ENCODE results near the gene OR2V1. TPM values are rescaled to one million over a fixed set of nuclear protein-coding genes. Genes with fewer than 3 reads are reported as not detected.
"Not testable (repeated sequence)": the region's sequence is repeated elsewhere in the genome, so short reads cannot be mapped to it uniquely, and the experiment has no call there.

OR2V1 gene
- total RNA-seq, 2 donors from 2014 or later: not detected

DNA sequence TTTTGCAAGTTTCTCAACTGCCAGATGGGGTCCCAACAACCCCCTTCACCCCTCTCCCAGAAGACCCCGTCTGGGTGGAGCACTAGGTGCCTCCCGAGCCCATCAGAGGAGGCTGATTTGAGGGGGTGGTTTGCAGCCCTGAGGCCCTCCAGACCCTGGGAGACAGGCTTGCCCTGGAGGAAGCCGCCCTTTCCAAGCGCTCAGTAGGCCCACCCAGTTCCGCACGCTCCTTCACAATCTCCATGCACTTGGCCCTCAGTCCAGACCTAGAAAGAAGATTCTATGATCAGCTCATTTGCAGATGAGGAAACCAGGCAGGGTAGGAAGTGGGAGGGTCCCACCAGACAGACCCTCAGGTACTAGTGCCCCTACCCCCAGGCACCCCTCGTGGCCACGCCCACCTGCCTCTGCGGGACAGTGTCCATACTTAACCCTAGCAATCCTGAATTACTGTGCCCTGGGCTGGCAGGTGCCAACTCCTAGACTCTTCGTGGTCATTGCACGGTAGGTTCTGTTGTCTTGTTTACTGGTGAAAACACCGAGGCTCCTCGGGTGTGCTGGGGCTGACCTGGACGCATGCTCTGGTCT lies 22.3 kb downstream of the OR2V1 start:
- H3K36me3 ChIP-seq: no peaks in the 10 kb centered on the region
- no peak for DNase-seq (ENCODE audit: low spot score)
- no peak for TF ChIP-seq POLR2A (IDR thresholded peaks at IDR 0.05)
- TF ChIP-seq, protein P1, sequence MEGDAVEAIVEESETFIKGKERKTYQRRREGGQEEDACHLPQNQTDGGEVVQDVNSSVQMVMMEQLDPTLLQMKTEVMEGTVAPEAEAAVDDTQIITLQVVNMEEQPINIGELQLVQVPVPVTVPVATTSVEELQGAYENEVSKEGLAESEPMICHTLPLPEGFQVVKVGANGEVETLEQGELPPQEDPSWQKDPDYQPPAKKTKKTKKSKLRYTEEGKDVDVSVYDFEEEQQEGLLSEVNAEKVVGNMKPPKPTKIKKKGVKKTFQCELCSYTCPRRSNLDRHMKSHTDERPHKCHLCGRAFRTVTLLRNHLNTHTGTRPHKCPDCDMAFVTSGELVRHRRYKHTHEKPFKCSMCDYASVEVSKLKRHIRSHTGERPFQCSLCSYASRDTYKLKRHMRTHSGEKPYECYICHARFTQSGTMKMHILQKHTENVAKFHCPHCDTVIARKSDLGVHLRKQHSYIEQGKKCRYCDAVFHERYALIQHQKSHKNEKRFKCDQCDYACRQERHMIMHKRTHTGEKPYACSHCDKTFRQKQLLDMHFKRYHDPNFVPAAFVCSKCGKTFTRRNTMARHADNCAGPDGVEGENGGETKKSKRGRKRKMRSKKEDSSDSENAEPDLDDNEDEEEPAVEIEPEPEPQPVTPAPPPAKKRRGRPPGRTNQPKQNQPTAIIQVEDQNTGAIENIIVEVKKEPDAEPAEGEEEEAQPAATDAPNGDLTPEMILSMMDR (IDR thresholded peaks at IDR 0.05): no peak
- no peak for TF ChIP-seq POLR2AphosphoS5 (IDR thresholded peaks at IDR 0.05)
- 78% methylated on average over 14 of the region's 14 CpGs for WGBS
- H3K27me3 ChIP-seq (replicated peaks; ENCODE audit: insufficient read depth): peaks cover 4% of the 10 kb centered on the region
- no peak overlapping the region for H3K4me3 ChIP-seq
- no peaks in the 10 kb centered on the region for H3K9me3 ChIP-seq
- H3K27ac ChIP-seq: no peak overlapping the region
- intact Hi-C loops (cut with DNase I): no loop called here
- no peaks in the 10 kb centered on the region for H3K4me1 ChIP-seq (replicated peaks)

DNA sequence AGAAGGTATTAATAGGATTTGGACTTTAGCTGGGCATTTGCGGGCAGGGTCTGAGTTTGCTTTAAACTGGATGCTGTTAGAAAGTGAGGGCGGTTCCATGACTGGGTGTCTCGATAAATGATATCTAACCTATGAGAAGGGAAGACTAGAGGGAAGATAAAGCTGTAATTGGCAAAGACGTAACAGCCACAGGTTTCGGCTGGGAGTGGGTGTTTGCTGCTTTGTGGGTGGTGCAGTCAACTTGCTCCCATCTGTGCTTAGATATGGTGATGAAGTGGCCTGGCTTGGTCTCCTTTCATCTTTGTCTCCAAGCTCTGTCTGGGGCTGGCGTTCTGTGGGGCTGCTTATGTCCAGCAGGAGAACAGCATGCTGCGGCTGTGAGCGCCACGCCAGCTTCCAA lies 23.3 kb downstream of the OR2V1 start:
- peaks cover 1% of the 10 kb centered on the region for H3K27me3 ChIP-seq (replicated peaks; ENCODE audit: insufficient read depth)
- H3K9me3 ChIP-seq: no peaks in the 10 kb centered on the region
- WGBS: 72% methylated on average over 9 of the region's 9 CpGs
- H3K4me3 ChIP-seq: no peak overlapping the region
- H3K4me1 ChIP-seq (replicated peaks): no peaks in the 10 kb centered on the region
- DNase-seq (ENCODE audit: low spot score): no peak
- no peak overlapping the region for H3K27ac ChIP-seq
- intact Hi-C loops (cut with DNase I): no loop called here
- H3K36me3 ChIP-seq: no peaks in the 10 kb centered on the region
- no peak for TF ChIP-seq POLR2A (IDR thresholded peaks at IDR 0.05)
- TF ChIP-seq POLR2AphosphoS5 (IDR thresholded peaks at IDR 0.05): no peak
- TF ChIP-seq, protein P1 (IDR thresholded peaks at IDR 0.05): no peak

DNA sequence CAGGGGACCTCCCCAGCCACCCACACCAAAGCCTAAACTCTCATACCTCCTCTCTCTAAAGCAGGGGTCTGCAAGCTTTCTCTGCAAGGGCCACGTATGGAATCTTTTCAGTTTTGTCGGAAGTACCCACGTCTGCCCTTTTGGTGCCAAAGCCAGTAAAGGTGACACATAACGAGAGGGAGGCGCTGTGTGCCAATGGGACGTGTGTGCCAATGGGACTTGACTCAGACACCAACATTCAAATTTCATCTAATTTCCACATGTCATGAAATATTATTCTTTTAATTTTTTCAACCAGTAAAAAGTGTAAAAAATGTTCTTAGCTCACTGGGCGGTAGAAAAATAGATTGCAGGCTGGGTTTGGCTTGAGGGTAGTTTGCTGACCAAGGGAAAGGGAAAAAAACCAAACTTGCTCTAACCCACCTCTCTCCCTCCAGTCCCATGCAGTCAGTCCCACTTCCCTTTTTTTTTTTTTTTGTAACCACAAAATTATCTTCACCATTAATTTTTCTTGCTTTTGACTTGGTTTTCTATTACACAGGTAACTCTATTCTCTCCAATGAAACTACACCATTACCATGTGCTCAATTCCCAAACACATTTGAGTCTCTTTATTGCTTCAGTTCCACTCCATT lies 25.5 kb downstream of the OR2V1 start:
- DNase-seq (ENCODE audit: low spot score): no peak
- intact Hi-C loops (cut with DNase I): no loop called here
- Histone ChIP-seq H3K36me3 (no peaks in the 10 kb centered on the region), H3K9me3 (no peaks in the 10 kb centered on the region), H3K4me3 (no peak overlapping the region), H3K4me1 (replicated peaks) (no peaks in the 10 kb centered on the region), H3K27me3 (replicated peaks; ENCODE audit: insufficient read depth) (peaks cover 1% of the 10 kb centered on the region), H3K27ac (no peak overlapping the region)
- TF ChIP-seq, protein P1 (IDR thresholded peaks at IDR 0.05): no peak
- TF ChIP-seq POLR2AphosphoS5 (IDR thresholded peaks at IDR 0.05) (no peak), POLR2A (IDR thresholded peaks at IDR 0.05) (no peak)
- WGBS: 73% methylated on average over 7 of the region's 7 CpGs

DNA sequence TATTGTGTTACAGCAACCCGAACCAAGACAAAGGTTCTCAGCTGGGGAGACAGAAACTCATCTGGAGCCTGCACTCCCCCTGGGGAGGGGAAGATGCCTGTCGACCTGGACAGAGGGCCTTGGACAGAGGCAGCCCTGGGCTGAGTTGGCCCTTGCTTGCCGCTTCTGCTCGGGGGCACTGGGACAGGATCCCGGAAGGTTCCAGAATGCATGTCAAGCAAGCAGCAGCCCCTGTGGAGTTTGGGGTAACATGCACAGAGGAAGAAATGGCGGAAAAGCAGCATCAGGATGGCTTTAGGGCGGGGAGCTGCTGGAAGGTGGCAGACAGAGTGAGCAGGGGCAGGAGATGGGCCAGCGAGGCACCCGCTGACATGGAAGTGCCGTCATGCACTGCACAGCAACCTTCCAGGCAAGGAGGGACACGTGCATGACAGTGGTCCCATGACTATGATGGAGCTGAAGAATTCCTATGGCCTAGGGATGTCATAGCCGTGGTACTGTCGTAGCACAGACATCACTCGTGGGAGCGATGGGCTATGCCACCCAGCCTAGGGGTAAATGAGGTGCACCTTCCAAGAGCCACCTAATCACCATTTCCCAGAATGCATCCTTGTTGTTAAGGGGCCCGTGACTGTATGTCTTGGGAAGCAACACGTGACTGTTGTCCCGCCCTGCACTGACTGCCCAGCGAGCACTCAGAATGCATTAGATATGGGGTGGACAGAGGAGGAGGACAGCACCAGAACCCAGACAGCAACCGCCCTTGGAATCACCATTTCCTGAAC lies 26.2 kb downstream of the OR2V1 start:
- H3K9me3 ChIP-seq; H3K27me3 ChIP-seq (replicated peaks; ENCODE audit: insufficient read depth); H3K4me1 ChIP-seq (replicated peaks); H3K4me3 ChIP-seq; H3K36me3 ChIP-seq; H3K27ac ChIP-seq; intact Hi-C loops (cut with DNase I); DNase-seq (ENCODE audit: low spot score): not testable (repeated sequence)
- 69% methylated on average over 20 of the region's 20 CpGs for WGBS

DNA sequence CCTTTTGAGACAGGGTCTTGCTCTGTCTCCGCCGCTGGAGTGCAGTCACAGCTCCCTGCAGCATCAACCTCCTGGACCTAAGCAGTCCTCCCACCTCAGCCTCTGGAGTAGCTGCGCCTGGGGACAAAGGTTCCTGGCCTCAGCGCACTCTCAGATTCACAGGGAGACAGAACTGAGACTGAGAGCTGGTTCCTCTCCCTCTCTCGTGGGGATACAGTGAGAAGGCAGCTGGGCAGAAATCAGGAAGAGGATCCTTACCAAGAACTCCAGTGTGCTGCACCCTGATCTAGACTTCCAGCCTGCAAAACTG lies 26.8 kb downstream of the OR2V1 start:
- H3K4me1 ChIP-seq (replicated peaks); DNase-seq (ENCODE audit: low spot score); H3K27ac ChIP-seq; H3K27me3 ChIP-seq (replicated peaks; ENCODE audit: insufficient read depth); H3K9me3 ChIP-seq; H3K4me3 ChIP-seq; intact Hi-C loops (cut with DNase I); H3K36me3 ChIP-seq: not testable (repeated sequence)
- 26% methylated on average over 5 of the region's 5 CpGs for WGBS

DNA sequence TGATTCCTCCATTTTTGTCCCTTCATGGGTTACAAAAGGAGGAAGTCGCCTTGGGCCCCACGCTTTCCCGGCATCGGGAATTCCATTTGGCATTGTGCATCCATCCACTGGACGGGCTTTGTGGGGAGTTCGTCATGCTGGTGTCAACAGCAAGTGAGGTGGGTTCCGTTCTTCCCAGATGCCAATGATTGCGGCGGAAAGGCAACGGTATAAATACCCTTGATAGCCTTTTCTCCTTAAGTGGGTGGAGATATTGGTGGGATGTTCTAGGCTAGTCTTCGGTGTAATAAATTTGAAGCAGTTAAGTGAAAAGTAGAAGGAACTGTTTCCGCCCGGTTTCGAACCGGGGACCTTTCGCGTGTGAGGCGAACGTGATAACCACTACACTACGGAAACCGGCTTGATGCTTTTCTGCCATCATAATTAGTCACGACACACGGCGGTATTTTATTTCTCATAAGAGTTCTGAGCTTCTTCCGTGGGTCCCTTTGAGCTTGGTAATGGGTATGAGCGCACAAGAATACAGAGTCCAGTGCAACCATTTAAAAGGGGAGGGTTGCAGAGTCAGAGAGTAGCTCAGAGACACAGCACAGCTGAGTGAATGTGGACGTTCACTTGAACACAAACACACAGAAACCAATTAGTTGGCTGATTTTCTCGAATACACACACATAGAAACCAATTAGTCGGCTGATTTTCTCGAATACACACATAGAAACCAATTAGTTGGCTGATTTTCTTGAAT lies 28.9 kb downstream of the OR2V1 start:
- DNase-seq (ENCODE audit: low spot score); H3K4me1 ChIP-seq (replicated peaks); H3K9me3 ChIP-seq; intact Hi-C loops (cut with DNase I); H3K27ac ChIP-seq; H3K36me3 ChIP-seq; H3K4me3 ChIP-seq; H3K27me3 ChIP-seq (replicated peaks; ENCODE audit: insufficient read depth): not testable (repeated sequence)
- WGBS: no CpG with 5 or more reads among the region's 30 CpGs

DNA sequence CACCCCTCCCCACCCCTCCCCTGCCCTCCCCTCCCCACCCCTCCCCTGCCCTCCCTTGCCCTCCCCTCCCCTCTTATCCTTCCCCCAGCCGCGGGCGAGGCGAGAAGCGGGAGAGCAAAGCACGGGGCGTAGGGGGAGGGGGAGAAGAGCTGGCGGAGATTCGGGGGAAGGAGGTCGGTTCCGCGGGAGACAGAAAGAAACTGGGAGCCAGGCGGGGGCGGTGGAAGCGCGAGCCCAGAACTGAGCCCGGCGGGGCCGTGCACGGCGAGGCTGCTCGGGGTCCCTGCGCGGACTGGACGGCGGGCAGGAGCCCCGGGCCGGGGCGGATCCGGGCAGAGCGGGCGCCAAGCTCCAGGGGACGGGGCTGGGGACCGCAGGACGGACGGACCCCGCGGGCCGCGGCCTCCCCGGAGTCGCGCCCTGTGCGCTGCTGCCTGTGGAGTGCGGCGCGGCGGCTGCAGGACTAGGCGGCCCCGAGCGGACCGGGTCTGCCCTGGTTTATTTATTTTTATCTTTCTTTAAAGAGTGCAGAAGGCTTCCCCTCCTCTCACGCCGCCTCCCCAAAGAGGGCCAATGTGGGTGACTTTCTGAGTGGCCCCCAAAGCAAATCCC lies 29.8 kb downstream of the OR2V1 start:
- H3K27me3 ChIP-seq (replicated peaks; ENCODE audit: insufficient read depth); intact Hi-C loops (cut with DNase I); H3K27ac ChIP-seq; H3K4me1 ChIP-seq (replicated peaks); H3K36me3 ChIP-seq; H3K4me3 ChIP-seq; DNase-seq (ENCODE audit: low spot score); H3K9me3 ChIP-seq: not testable (repeated sequence)
- no CpG with 5 or more reads among the region's 54 CpGs for WGBS

Measured in prostate gland (tissue), 2 donors.